Osteoblast (primary cell): ENCODE results near the gene UBL4B. TPM values are rescaled to one million over a fixed set of nuclear protein-coding genes. Genes with fewer than 3 reads are reported as not detected.

Source experiments
- DNase-seq: peaks from one replicate; pipeline ENCODE4 v3.0.0; 2011; ENCODE audit warnings: low spot score, mixed read lengths; ENCODE audit not compliant: insufficient read length; ENCODE audit errors: missing footprints
- H2AFZ ChIP-seq: 2 replicates; pipeline ENCODE4 v1.6.0; 2011; ENCODE audit warnings: mild to moderate bottlenecking, low read length
- H3K27ac ChIP-seq: 2 replicates; pipeline ENCODE4 v1.5.1; 2011; ENCODE audit warnings: mild to moderate bottlenecking, low read depth, low read length, moderate library complexity
- H3K27me3 ChIP-seq: 2 replicates; pipeline ENCODE4 v1.6.0; 2012; ENCODE audit warnings: mild to moderate bottlenecking, control low read depth, inconsistent platforms, low read length, moderate library complexity; ENCODE audit not compliant: insufficient read depth
- H3K36me3 ChIP-seq: 2 replicates; pipeline ENCODE4 v1.5.1; 2011; ENCODE audit warnings: mild to moderate bottlenecking, low read length, control low read depth, moderate library complexity; ENCODE audit not compliant: insufficient read depth
- H3K4me1 ChIP-seq: 2 replicates; pipeline ENCODE4 v1.5.1; 2011; ENCODE audit warnings: mild to moderate bottlenecking, low read length, control low read depth, moderate library complexity; ENCODE audit not compliant: insufficient read depth
- H3K4me2 ChIP-seq: 2 replicates; pipeline ENCODE4 v1.6.0; 2011; ENCODE audit warnings: mild to moderate bottlenecking, low read length; ENCODE audit not compliant: insufficient read depth
- H3K4me3 ChIP-seq: fragments of 200-600 bp; sonication (generic); 3 replicates; pipeline ENCODE4 v1.5.1; 2012; ENCODE audit warnings: mild to moderate bottlenecking, low read length, inconsistent platforms; ENCODE audit not compliant: insufficient read depth
- H3K79me2 ChIP-seq: 2 replicates; pipeline ENCODE4 v1.6.0; 2012; ENCODE audit warnings: mild to moderate bottlenecking, low read length, control low read depth, inconsistent platforms; ENCODE audit not compliant: insufficient read depth
- H3K9me3 ChIP-seq: 2 replicates; pipeline ENCODE4 v1.5.1; 2011; ENCODE audit warnings: low read depth, low read length, control low read depth
- H4K20me1 ChIP-seq: 2 replicates; pipeline ENCODE4 v1.6.0; 2012; ENCODE audit warnings: mild to moderate bottlenecking, low read length, control low read depth; ENCODE audit not compliant: insufficient read depth
- CTCF ChIP-seq: IDR thresholded peaks from 2 replicates; pipeline ENCODE4 v1.5.1; 2011; ENCODE audit warnings: mild to moderate bottlenecking, low read depth, low read length, moderate library complexity; ENCODE audit errors: extremely low read depth
- total RNA-seq: library from RNA; depleted of rRNA; stranded (reverse); fragments of >200 nt; gene quantifications from 2 replicates; pipeline ENCODE4 v1.2.3, GENCODE V29; 2012

The UBL4B gene
- total RNA-seq, 1 donor, result 1.1 TPM

DNA sequence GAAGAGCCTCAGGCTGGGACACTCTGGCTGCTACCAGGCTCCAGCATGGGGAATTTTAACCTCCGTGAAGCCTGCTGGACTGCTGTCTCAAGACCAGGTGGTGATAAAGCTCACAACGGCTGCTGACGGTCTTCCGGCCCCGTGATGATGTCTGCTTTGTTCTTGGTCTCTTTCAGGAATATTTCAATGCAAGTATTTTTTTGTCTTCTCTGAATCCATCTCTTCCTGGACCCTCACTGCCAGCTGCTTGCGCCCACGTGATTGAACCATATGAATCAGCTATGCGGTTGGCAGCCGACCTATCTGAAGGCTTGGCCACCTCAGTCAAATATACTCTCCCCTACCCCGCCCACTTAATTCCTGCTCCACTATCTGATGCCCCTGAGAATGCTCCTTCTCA, 23.4 kb downstream of the UBL4B start:
- Histone ChIP-seq H3K27me3 (peaks cover 62% of the 10 kb centered on the region), H3K27ac (no peak overlapping the region), H3K36me3 (no peaks in the 10 kb centered on the region), H3K9me3 (no peaks in the 10 kb centered on the region), H3K4me2 (no peak overlapping the region), H3K79me2 (no peaks in the 10 kb centered on the region), H2AFZ (no peak overlapping the region), H4K20me1 (no peaks in the 10 kb centered on the region), H3K4me1 (no peaks in the 10 kb centered on the region), H3K4me3 (no peak overlapping the region)
- DNase-seq, result no peak
- no peak for TF ChIP-seq CTCF

GRCh38 chr1:110136911-110137310, 24.7 kb downstream of the UBL4B start:
- Histone ChIP-seq H3K36me3 (no peaks in the 10 kb centered on the region), H3K4me1 (no peaks in the 10 kb centered on the region), H3K4me3 (no peak overlapping the region), H3K4me2 (no peak overlapping the region), H3K27me3 (peaks cover 61% of the 10 kb centered on the region), H4K20me1 (no peaks in the 10 kb centered on the region), H2AFZ (no peak overlapping the region), H3K27ac (no peak overlapping the region), H3K79me2 (no peaks in the 10 kb centered on the region), H3K9me3 (no peaks in the 10 kb centered on the region)
- no peak for DNase-seq
- TF ChIP-seq CTCF, result no peak

DNA sequence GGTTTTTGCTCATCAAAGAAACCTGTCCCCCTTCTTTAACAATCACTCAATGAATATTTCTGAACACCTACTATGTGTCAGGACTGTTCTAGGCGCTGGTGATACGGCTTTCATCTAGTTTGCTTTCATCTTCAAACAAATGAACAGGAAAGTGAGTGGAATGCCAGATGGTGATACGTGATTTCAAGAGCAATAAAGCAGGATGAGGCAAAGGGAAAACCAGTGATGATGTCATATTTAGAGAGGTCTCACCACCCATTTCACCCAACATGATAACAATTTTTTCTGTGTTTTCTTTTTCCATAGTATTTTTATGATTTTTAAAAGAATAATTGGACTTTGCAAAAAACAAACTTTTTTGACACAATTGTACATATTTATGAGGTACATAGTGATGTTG, 26.7 kb downstream of the UBL4B start:
- no peak overlapping the region for H3K4me3 ChIP-seq
- no peak overlapping the region for H3K4me2 ChIP-seq
- no peaks in the 10 kb centered on the region for H3K9me3 ChIP-seq
- H3K4me1 ChIP-seq, result no peaks in the 10 kb centered on the region
- no peak for DNase-seq
- no peaks in the 10 kb centered on the region for H4K20me1 ChIP-seq
- no peaks in the 10 kb centered on the region for H3K79me2 ChIP-seq
- H3K36me3 ChIP-seq, result no peaks in the 10 kb centered on the region
- H3K27me3 ChIP-seq, result peaks cover 76% of the 10 kb centered on the region
- no peak for TF ChIP-seq CTCF
- H2AFZ ChIP-seq, result no peak overlapping the region
- no peak overlapping the region for H3K27ac ChIP-seq

GRCh38 chr1:110144366-110144765, 32.1 kb downstream of the UBL4B start:
- Histone ChIP-seq H3K27me3 (peaks cover 74% of the 10 kb centered on the region), H2AFZ (no peak overlapping the region), H3K4me3 (no peak overlapping the region), H3K4me2 (no peak overlapping the region), H3K36me3 (no peaks in the 10 kb centered on the region), H3K4me1 (no peaks in the 10 kb centered on the region), H4K20me1 (no peaks in the 10 kb centered on the region), H3K27ac (no peak overlapping the region), H3K79me2 (no peaks in the 10 kb centered on the region), H3K9me3 (no peaks in the 10 kb centered on the region)
- no peak for TF ChIP-seq CTCF
- DNase-seq, result no peak
